K562 (cell line): ENCODE measurements around the gene IMMP2L. TPM values are rescaled to one million over a fixed set of nuclear protein-coding genes. Genes with fewer than 3 reads are reported as not detected.

Experiments
- ARID1B ChIP-seq: fragments of 450-650 bp; IDR thresholded peaks from 2 replicates; pipeline ENCODE4 v1.6.1; 2016; ENCODE audit warnings: antibody characterized with exemption, mild to moderate bottlenecking, inconsistent platforms
- ARID3A ChIP-seq: IDR thresholded peaks from 2 replicates; pipeline ENCODE4 v1.6.1; 2012; ENCODE audit warnings: low read depth, low read length, improper control_type of control experiment, borderline replicate concordance
- ATF7 ChIP-seq: fragments of 450-650 bp; IDR thresholded peaks from 2 replicates; pipeline ENCODE4 v1.7.1; 2014; ENCODE audit warnings: mild to moderate bottlenecking, moderate library complexity
- CEBPB ChIP-seq: fragments of 450-650 bp; IDR thresholded peaks from 2 replicates; pipeline ENCODE4 v1.6.1; 2016; ENCODE audit warnings: missing genetic modification characterization, missing compliant biosample characterization
- DACH1 ChIP-seq: fragments of 450-650 bp; IDR thresholded peaks from 2 replicates; pipeline ENCODE4 v1.6.1; 2018; ENCODE audit not compliant: partially characterized antibody
- KDM1A ChIP-seq, 2 experiments: fragments of 450-650 bp; IDR thresholded peaks; 2 replicates each; pipeline ENCODE4 v1.6.1; 2016; ENCODE audit warnings: mild to moderate bottlenecking in 2 of 2
- MCM3 ChIP-seq: fragments of 450-650 bp; IDR thresholded peaks from 2 replicates; pipeline ENCODE4 v1.6.1; 2016
- MYC ChIP-seq, 2 experiments: fragments of 250-450 bp in 1 of 2; sonication (Bioruptor Pico) in 1 of 2; IDR thresholded peaks; 2 replicates each; pipeline versions ENCODE4 v1.5.1 to v1.6.1; 2012 to 2021; ENCODE audit warnings: low read depth in 2 of 2, borderline replicate concordance in 1 of 2, improper control_type of control experiment in 1 of 2, low read length in 1 of 2, mild to moderate bottlenecking in 1 of 2, moderate library complexity in 1 of 2
- PKNOX1 ChIP-seq: fragments of 450-650 bp; IDR thresholded peaks from 2 replicates; pipeline ENCODE4 v1.6.1; 2016
- RCOR1 ChIP-seq, 2 experiments: IDR thresholded peaks; 2 replicates each; pipeline ENCODE4 v1.6.1; 2012; ENCODE audit warnings: low read depth in 2 of 2, low read length in 2 of 2, borderline replicate concordance in 1 of 2, improper control_type of control experiment in 1 of 2
- SMARCA4 ChIP-seq: fragments of 450-650 bp; IDR thresholded peaks from 2 replicates; pipeline ENCODE4 v1.6.1; 2016
- SMARCE1 ChIP-seq: fragments of 450-650 bp; IDR thresholded peaks from 2 replicates; pipeline ENCODE4 v1.7.1; 2016; ENCODE audit warnings: mild to moderate bottlenecking
- TFAM ChIP-seq: fragments of 250-450 bp; sonication (Bioruptor Pico); conservative IDR thresholded peaks from 2 replicates; pipeline ENCODE4 v1.5.0; 2021; ENCODE audit warnings: mild to moderate bottlenecking, moderate library complexity
- ZBTB12 ChIP-seq: fragments of 250-450 bp; sonication (Bioruptor Pico); IDR thresholded peaks from 2 replicates; pipeline ENCODE4 v1.4.0; 2020
- ZBTB8A ChIP-seq: fragments of 450-650 bp; IDR thresholded peaks from 2 replicates; pipeline ENCODE4 v1.6.1; 2018; ENCODE audit warnings: mild to moderate bottlenecking, moderate library complexity; ENCODE audit not compliant: partially characterized antibody
- ZBTB9 ChIP-seq: fragments of 450-650 bp; formaldehyde crosslinking; IDR thresholded peaks from 2 replicates; pipeline ENCODE4 v1.4.0; 2020; ENCODE audit warnings: mild to moderate bottlenecking, moderate library complexity
- ZNF445 ChIP-seq: fragments of 250-450 bp; sonication (Bioruptor Pico); IDR thresholded peaks from 2 replicates; pipeline ENCODE4 v1.4.0; 2020; ENCODE audit warnings: low read depth, mild to moderate bottlenecking, moderate library complexity
- polyA plus RNA-seq, 8 experiments: library from polyadenylated mRNA; depleted of rRNA in 4 of 8; stranded (reverse) in 5 of 8; unstranded in 3 of 8; fragments of >200 nt; fragmentation: Nextera tagmentation in 2 of 8; fragmentation: Illumina TruSeq in 1 of 8; extraction: Ambion mirVana in 2 of 8; extraction: Trizol in 1 of 8; gene quantifications; 2 replicates each; pipeline versions ENCODE4 v1.2.1 to v1.2.3, GENCODE V29; 2011 to 2014; ENCODE audit warnings: inconsistent platforms in 1 of 8, missing spikeins in 1 of 8
- total RNA-seq, 7 experiments: library from RNA; depleted of rRNA in 6 of 7; stranded (reverse); fragments of >200 nt in 6 of 7; fragmentation: Illumina TruSeq in 2 of 7; extraction: Trizol in 2 of 7; gene quantifications; 2 replicates each; pipeline versions ENCODE4 v1.2.1 to v1.2.3, GENCODE V29; 2011 to 2021; ENCODE audit warnings: low replicate concordance in 1 of 7
- TF ChIP-seq, protein P1 (sequence below): sonication (generic); formaldehyde crosslinking; IDR thresholded peaks from 2 replicates; pipeline ENCODE4 v1.5.0; 2020; ENCODE audit warnings: missing genetic modification reagents
- TF ChIP-seq, protein P2 (sequence below), 2 experiments: IDR thresholded peaks in 1 of 2; conservative IDR thresholded peaks in 1 of 2; 2 replicates each; pipeline ENCODE4 v1.6.1; 2016; ENCODE audit warnings: low read depth in 2 of 2, mild to moderate bottlenecking in 1 of 2, missing compliant biosample characterization in 1 of 2, missing genetic modification characterization in 1 of 2, moderate library complexity in 1 of 2

IMMP2L gene
- total and polyA plus RNA-seq, 9 of the 15 experiments (the other 6 are each of a cell fraction or from before 2014, with no cell fraction given) = 29.7 to 116 (median 53.0) TPM

DNA sequence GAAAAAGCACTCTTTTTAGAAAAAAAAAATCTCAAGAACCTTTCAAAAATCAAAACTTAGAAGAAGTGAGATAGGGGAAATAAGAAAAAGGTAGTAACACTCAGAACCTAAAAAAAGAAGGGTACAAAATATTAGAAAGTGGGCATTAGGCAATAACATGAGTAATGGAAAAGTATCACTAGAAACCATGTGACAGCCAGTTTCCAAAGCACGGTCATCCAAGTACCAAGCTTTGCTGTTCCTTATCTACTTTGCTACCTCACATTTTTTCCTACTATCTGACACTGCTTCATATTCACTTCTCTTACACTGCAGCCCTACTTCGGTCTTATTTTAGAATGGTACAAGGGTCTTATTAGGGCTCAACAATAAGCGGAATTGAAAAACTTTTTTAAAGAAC lies 30.3 kb downstream of the IMMP2L start (continued):
- TF ChIP-seq PKNOX1 (0 out of 2 replicates have a peak, but pooled peaks have one; percentile 20), ZBTB9 (CRISPR knock-in tag) (0 out of 2 replicates have a peak, but pooled peaks have one; percentile 29), RCOR1 (IDR thresholded peaks at IDR 0.05; ENCODE audit: borderline replicate concordance in 1 of 2, low read depth in 2 of 2, low read length in 2 of 2) (peak in 1 of 2 experiments; percentile 55; a peak in 1 of 4 replicates), ZNF445 (CRISPR knock-in tag) (no peak), KDM1A (IDR thresholded peaks at IDR 0.05) (peak in 1 of 2 experiments; percentile 20; a peak in 1 of 4 replicates), ARID3A (0 out of 2 replicates have a peak, but pooled peaks have one; percentile 31), ZBTB12 (CRISPR knock-in tag) (0 out of 2 replicates have a peak, but pooled peaks have one; percentile 18), MCM3 (no peak), DACH1 (peak; percentile 54), TFAM (no peak), MYC (IDR thresholded peaks at IDR 0.05; ENCODE audit: low read depth, low read length) (0 out of 2 replicates have a peak, but pooled peaks have one; percentile 14), MYC (CRISPR knock-in tag; IDR thresholded peaks at IDR 0.05; ENCODE audit: borderline replicate concordance, low read depth) (no peak), ZBTB8A (no peak), CEBPB (tag) (peak; percentile 97), ARID1B (peak; percentile 52; the same call in 1 of the 2 replicates), ATF7 (peak; percentile 68; the same call in 1 of the 2 replicates), SMARCE1 (peak; percentile 45; the same call in 1 of the 2 replicates), SMARCA4 (peak; percentile 69; the same call in 1 of the 2 replicates)
- TF ChIP-seq, protein P1, sequence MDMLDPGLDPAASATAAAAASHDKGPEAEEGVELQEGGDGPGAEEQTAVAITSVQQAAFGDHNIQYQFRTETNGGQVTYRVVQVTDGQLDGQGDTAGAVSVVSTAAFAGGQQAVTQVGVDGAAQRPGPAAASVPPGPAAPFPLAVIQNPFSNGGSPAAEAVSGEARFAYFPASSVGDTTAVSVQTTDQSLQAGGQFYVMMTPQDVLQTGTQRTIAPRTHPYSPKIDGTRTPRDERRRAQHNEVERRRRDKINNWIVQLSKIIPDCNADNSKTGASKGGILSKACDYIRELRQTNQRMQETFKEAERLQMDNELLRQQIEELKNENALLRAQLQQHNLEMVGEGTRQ (CRISPR knock-in tag) = no peak
- TF ChIP-seq, protein P2, sequence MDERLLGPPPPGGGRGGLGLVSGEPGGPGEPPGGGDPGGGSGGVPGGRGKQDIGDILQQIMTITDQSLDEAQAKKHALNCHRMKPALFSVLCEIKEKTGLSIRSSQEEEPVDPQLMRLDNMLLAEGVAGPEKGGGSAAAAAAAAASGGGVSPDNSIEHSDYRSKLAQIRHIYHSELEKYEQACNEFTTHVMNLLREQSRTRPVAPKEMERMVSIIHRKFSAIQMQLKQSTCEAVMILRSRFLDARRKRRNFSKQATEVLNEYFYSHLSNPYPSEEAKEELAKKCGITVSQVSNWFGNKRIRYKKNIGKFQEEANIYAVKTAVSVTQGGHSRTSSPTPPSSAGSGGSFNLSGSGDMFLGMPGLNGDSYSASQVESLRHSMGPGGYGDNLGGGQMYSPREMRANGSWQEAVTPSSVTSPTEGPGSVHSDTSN (CRISPR knock-in tag; IDR thresholded peaks at IDR 0.05; ENCODE audit: low read depth) = no peak
- TF ChIP-seq, protein P2 (tag; conservative IDR thresholded peaks at IDR 0.05; ENCODE audit: low read depth) = peak; percentile 76
